Osteoblast (primary cell): ENCODE results near the gene CD300LB. TPM values are rescaled to one million over a fixed set of nuclear protein-coding genes. Genes with fewer than 3 reads are reported as not detected.

Source experiments
- DNase-seq: peaks from one replicate; pipeline ENCODE4 v3.0.0; 2011; ENCODE audit warnings: low spot score, mixed read lengths; ENCODE audit not compliant: insufficient read length; ENCODE audit errors: missing footprints
- H2AFZ ChIP-seq: 2 replicates; pipeline ENCODE4 v1.6.0; 2011; ENCODE audit warnings: mild to moderate bottlenecking, low read length
- H3K27ac ChIP-seq: 2 replicates; pipeline ENCODE4 v1.5.1; 2011; ENCODE audit warnings: mild to moderate bottlenecking, low read depth, low read length, moderate library complexity
- H3K27me3 ChIP-seq: 2 replicates; pipeline ENCODE4 v1.6.0; 2012; ENCODE audit warnings: mild to moderate bottlenecking, control low read depth, inconsistent platforms, low read length, moderate library complexity; ENCODE audit not compliant: insufficient read depth
- H3K36me3 ChIP-seq: 2 replicates; pipeline ENCODE4 v1.5.1; 2011; ENCODE audit warnings: mild to moderate bottlenecking, low read length, control low read depth, moderate library complexity; ENCODE audit not compliant: insufficient read depth
- H3K4me1 ChIP-seq: 2 replicates; pipeline ENCODE4 v1.5.1; 2011; ENCODE audit warnings: mild to moderate bottlenecking, low read length, control low read depth, moderate library complexity; ENCODE audit not compliant: insufficient read depth
- H3K4me2 ChIP-seq: 2 replicates; pipeline ENCODE4 v1.6.0; 2011; ENCODE audit warnings: mild to moderate bottlenecking, low read length; ENCODE audit not compliant: insufficient read depth
- H3K4me3 ChIP-seq: fragments of 200-600 bp; sonication (generic); 3 replicates; pipeline ENCODE4 v1.5.1; 2012; ENCODE audit warnings: mild to moderate bottlenecking, low read length, inconsistent platforms; ENCODE audit not compliant: insufficient read depth
- H3K79me2 ChIP-seq: 2 replicates; pipeline ENCODE4 v1.6.0; 2012; ENCODE audit warnings: mild to moderate bottlenecking, low read length, control low read depth, inconsistent platforms; ENCODE audit not compliant: insufficient read depth
- H3K9me3 ChIP-seq: 2 replicates; pipeline ENCODE4 v1.5.1; 2011; ENCODE audit warnings: low read depth, low read length, control low read depth
- H4K20me1 ChIP-seq: 2 replicates; pipeline ENCODE4 v1.6.0; 2012; ENCODE audit warnings: mild to moderate bottlenecking, low read length, control low read depth; ENCODE audit not compliant: insufficient read depth
- total RNA-seq: library from RNA; depleted of rRNA; stranded (reverse); fragments of >200 nt; gene quantifications from 2 replicates; pipeline ENCODE4 v1.2.3, GENCODE V29; 2012
- TF ChIP-seq, protein P1 (sequence below): IDR thresholded peaks from 2 replicates; pipeline ENCODE4 v1.5.1; 2011; ENCODE audit warnings: mild to moderate bottlenecking, low read depth, low read length, moderate library complexity; ENCODE audit errors: extremely low read depth

The CD300LB gene
- total RNA-seq, 1 donor = not detected

- no peaks in the 10 kb centered on the region for H3K79me2 ChIP-seq
- H3K4me3 ChIP-seq = no peak overlapping the region
- H3K27me3 ChIP-seq = peaks cover 7% of the 10 kb centered on the region
- H4K20me1 ChIP-seq = no peaks in the 10 kb centered on the region
- H3K36me3 ChIP-seq = no peaks in the 10 kb centered on the region
- DNase-seq = peak; percentile 8
- no peak overlapping the region for H3K4me2 ChIP-seq
- no peaks in the 10 kb centered on the region for H3K9me3 ChIP-seq
- no peak overlapping the region for H3K27ac ChIP-seq
- no peak overlapping the region for H2AFZ ChIP-seq
- no peaks in the 10 kb centered on the region for H3K4me1 ChIP-seq
- TF ChIP-seq, protein P1, sequence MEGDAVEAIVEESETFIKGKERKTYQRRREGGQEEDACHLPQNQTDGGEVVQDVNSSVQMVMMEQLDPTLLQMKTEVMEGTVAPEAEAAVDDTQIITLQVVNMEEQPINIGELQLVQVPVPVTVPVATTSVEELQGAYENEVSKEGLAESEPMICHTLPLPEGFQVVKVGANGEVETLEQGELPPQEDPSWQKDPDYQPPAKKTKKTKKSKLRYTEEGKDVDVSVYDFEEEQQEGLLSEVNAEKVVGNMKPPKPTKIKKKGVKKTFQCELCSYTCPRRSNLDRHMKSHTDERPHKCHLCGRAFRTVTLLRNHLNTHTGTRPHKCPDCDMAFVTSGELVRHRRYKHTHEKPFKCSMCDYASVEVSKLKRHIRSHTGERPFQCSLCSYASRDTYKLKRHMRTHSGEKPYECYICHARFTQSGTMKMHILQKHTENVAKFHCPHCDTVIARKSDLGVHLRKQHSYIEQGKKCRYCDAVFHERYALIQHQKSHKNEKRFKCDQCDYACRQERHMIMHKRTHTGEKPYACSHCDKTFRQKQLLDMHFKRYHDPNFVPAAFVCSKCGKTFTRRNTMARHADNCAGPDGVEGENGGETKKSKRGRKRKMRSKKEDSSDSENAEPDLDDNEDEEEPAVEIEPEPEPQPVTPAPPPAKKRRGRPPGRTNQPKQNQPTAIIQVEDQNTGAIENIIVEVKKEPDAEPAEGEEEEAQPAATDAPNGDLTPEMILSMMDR = no peak
Observed at GRCh38 chr17:74549343-74549742, 18.1 kb upstream of the CD300LB start.

- Histone ChIP-seq H3K27me3 (peaks cover 2% of the 10 kb centered on the region), H3K36me3 (no peaks in the 10 kb centered on the region), H3K4me2 (no peak overlapping the region), H3K4me3 (no peak overlapping the region), H3K4me1 (no peaks in the 10 kb centered on the region), H3K9me3 (no peaks in the 10 kb centered on the region), H2AFZ (no peak overlapping the region), H4K20me1 (no peaks in the 10 kb centered on the region), H3K79me2 (no peaks in the 10 kb centered on the region), H3K27ac (no peak overlapping the region)
- TF ChIP-seq, protein P1 = no peak
- DNase-seq = no peak
Observed at GRCh38 chr17:74547736-74548135, 16.5 kb upstream of the CD300LB start.

DNA sequence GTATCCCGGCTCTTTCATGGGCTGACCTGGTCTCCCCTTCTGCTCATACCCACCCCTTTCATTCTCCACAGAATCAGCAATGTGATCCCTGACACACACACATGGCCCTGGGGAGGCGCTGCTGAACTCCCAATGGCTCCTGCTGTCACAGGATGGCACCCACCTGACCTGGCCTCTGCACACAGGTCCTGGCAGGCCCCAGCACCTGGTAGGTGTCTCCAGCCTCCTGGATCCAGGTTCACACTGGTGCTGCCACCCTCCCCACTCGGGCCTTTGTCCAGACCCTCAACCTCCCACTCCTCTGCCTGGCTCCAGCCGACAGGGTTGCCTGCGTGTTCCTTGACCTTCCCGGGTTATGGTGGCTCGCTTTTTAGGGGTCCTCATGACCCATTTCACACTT, 16.0 kb upstream of the CD300LB start:
- DNase-seq = peak; percentile 6
- H3K36me3 ChIP-seq = no peaks in the 10 kb centered on the region
- no peaks in the 10 kb centered on the region for H3K4me1 ChIP-seq
- H3K27ac ChIP-seq = no peak overlapping the region
- no peak overlapping the region for H3K4me3 ChIP-seq
- H3K27me3 ChIP-seq = no peaks in the 10 kb centered on the region
- no peaks in the 10 kb centered on the region for H3K79me2 ChIP-seq
- H4K20me1 ChIP-seq = no peaks in the 10 kb centered on the region
- TF ChIP-seq, protein P1 = no peak
- H3K4me2 ChIP-seq = no peak overlapping the region
- H2AFZ ChIP-seq = no peak overlapping the region
- H3K9me3 ChIP-seq = no peaks in the 10 kb centered on the region

- Histone ChIP-seq H3K4me1 (no peaks in the 10 kb centered on the region), H3K79me2 (no peaks in the 10 kb centered on the region), H3K9me3 (no peaks in the 10 kb centered on the region), H3K4me3 (no peak overlapping the region), H3K27ac (no peak overlapping the region), H3K27me3 (no peaks in the 10 kb centered on the region), H2AFZ (no peak overlapping the region), H3K4me2 (no peak overlapping the region), H3K36me3 (no peaks in the 10 kb centered on the region), H4K20me1 (no peaks in the 10 kb centered on the region)
- no peak for DNase-seq
- TF ChIP-seq, protein P1 = no peak
Observed at GRCh38 chr17:74546586-74546985, 15.3 kb upstream of the CD300LB start.
